HepG2 (cell line): ENCODE data around the gene SOX12. TPM values are rescaled to one million over a fixed set of nuclear protein-coding genes. Genes with fewer than 3 reads are reported as not detected.
A peak's percentile ranks its signal among the peaks of the same experiment; 100 is the strongest.

Experiments used
- MAF1 ChIP-seq: sonication (generic); formaldehyde crosslinking; IDR thresholded peaks from 2 replicates; pipeline ENCODE4 v1.5.0; 2020; ENCODE audit warnings: missing genetic modification reagents, borderline replicate concordance
- MIER2 ChIP-seq: IDR thresholded peaks from 2 replicates; pipeline ENCODE4 v1.6.1; 2016; ENCODE audit warnings: missing biosample characterization, missing genetic modification reagents
- NR2F1 ChIP-seq, 2 experiments: fragments of 450-650 bp in 1 of 2; formaldehyde crosslinking in 1 of 2; IDR thresholded peaks; 2 replicates each; pipeline versions ENCODE4 v1.5.0 to v1.6.1; 2016 to 2020; ENCODE audit warnings: mild to moderate bottlenecking in 1 of 2, missing compliant biosample characterization in 1 of 2, missing genetic modification reagents in 1 of 2, moderate library complexity in 1 of 2
- PCBP1 ChIP-seq: fragments of 200-400 bp; formaldehyde crosslinking; IDR thresholded peaks from 2 replicates; pipeline ENCODE4 v1.6.1; 2017; ENCODE audit warnings: mild to moderate bottlenecking, low read depth, low read length, borderline replicate concordance
- SOX13 ChIP-seq, 3 experiments: fragments of 450-650 bp in 1 of 3; sonication (generic) in 1 of 3; formaldehyde crosslinking in 1 of 3; IDR thresholded peaks in 2 of 3; conservative IDR thresholded peaks in 1 of 3; 2 replicates each; pipeline versions ENCODE4 v1.5.0 to v1.6.1; 2016 to 2020; ENCODE audit warnings: antibody characterized with exemption in 1 of 3, mild to moderate bottlenecking in 1 of 3, missing compliant biosample characterization in 1 of 3, missing genetic modification reagents in 1 of 3, moderate library complexity in 1 of 3
- SP5 ChIP-seq: IDR thresholded peaks from 2 replicates; pipeline ENCODE4 v1.6.1; 2016; ENCODE audit warnings: low read depth, borderline replicate concordance
- YEATS4 ChIP-seq: sonication (generic); formaldehyde crosslinking; IDR thresholded peaks from 2 replicates; pipeline ENCODE4 v1.4.0; 2020; ENCODE audit warnings: missing genetic modification reagents, borderline replicate concordance
- ZNF282 ChIP-seq: fragments of 450-650 bp; IDR thresholded peaks from 2 replicates; pipeline ENCODE4 v1.6.1; 2018; ENCODE audit not compliant: partially characterized antibody
- ZNF354B ChIP-seq: sonication (generic); formaldehyde crosslinking; IDR thresholded peaks from 2 replicates; pipeline ENCODE4 v1.8.0; 2022; ENCODE audit warnings: mild to moderate bottlenecking, missing genetic modification reagents
- ZNF614 ChIP-seq: IDR thresholded peaks from 2 replicates; pipeline ENCODE4 v1.6.1; 2018; ENCODE audit warnings: missing biosample characterization, missing genetic modification reagents, inconsistent platforms, borderline replicate concordance
- polyA plus RNA-seq, 8 experiments: library from polyadenylated mRNA; depleted of rRNA in 3 of 8; stranded (reverse) in 7 of 8; unstranded in 1 of 8; fragments of >200 nt; fragmentation: Illumina TruSeq in 4 of 8; extraction: Trizol in 4 of 8; gene quantifications; 2 replicates each; pipeline versions ENCODE4 v1.2.1 to v1.2.3, GENCODE V29; 2011 to 2016; ENCODE audit warnings: low read depth in 4 of 8, missing spikeins in 1 of 8, mixed read lengths in 1 of 8; ENCODE audit not compliant: insufficient read depth in 1 of 8
- total RNA-seq, 5 experiments: library from RNA; depleted of rRNA; stranded (reverse); fragments of >200 nt; fragmentation: Illumina TruSeq; extraction: Trizol; gene quantifications; 2 replicates each; pipeline ENCODE4 v1.2.3, GENCODE V29; 2016; ENCODE audit warnings: low read depth in 1 of 5
- TF ChIP-seq, protein P1 (sequence below): sonication (generic); formaldehyde crosslinking; IDR thresholded peaks from 2 replicates; pipeline ENCODE4 v1.4.0; 2020; ENCODE audit warnings: low read depth, missing genetic modification reagents
- TF ChIP-seq, protein P2 (sequence below): sonication (generic); formaldehyde crosslinking; conservative IDR thresholded peaks from 2 replicates; pipeline ENCODE4 v1.5.0; 2020; ENCODE audit warnings: missing genetic modification reagents
- TF ChIP-seq, protein P3 (sequence below): sonication (generic); formaldehyde crosslinking; IDR thresholded peaks from 2 replicates; pipeline ENCODE4 v1.8.0; 2022; ENCODE audit warnings: missing genetic modification reagents, mild to moderate bottlenecking, inconsistent platforms, borderline replicate concordance
- TF ChIP-seq, protein P4 (sequence below): sonication (generic); formaldehyde crosslinking; IDR thresholded peaks from 2 replicates; pipeline ENCODE4 v1.4.0; 2020; ENCODE audit warnings: mild to moderate bottlenecking, missing genetic modification reagents

The SOX12 gene
- total and polyA plus RNA-seq, 2 of the 13 experiments (the other 11 are each of a cell fraction or from before 2014, with no cell fraction given), result 10.0 to 18.7 TPM

DNA sequence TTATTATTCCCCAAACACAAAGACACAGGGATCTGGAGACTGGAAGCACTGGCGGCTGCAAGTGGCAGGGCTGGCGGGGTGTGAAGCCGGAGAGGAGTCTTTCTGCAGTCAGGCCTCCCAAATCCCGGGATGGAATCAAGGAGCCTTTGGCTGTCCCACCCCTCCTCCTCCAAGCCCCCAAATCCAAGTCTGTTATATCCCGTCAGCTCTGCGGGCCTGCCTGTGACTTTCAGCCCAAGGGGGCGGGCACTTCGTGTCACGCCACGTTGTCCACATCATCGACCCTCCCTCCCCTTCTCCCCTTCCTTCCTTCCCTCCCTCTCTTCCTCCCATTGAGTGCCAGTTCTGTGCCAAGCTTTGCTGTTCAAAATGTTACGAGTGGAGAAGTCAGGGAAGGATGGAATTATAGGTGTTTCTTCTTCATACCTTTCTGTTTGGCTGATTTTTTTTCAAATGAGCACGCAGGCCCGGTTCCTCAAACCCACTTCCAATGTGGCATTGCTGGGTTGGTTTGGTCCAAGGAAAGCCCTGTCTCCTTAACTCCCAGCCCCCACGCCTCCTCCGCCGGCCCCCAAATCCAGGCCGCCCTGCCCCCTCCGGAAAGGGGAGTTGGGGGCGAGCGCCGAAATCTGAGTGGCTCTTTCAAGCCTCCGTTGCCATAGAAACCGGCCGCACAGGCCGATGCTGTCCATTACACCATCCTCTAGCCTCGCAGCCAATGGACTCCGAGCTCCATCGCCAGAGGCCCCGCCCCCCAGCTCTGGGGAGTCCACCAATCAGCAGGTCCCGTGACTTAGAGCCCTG, 15.3 kb upstream of the SOX12 start (continued):
- TF ChIP-seq, protein P1, sequence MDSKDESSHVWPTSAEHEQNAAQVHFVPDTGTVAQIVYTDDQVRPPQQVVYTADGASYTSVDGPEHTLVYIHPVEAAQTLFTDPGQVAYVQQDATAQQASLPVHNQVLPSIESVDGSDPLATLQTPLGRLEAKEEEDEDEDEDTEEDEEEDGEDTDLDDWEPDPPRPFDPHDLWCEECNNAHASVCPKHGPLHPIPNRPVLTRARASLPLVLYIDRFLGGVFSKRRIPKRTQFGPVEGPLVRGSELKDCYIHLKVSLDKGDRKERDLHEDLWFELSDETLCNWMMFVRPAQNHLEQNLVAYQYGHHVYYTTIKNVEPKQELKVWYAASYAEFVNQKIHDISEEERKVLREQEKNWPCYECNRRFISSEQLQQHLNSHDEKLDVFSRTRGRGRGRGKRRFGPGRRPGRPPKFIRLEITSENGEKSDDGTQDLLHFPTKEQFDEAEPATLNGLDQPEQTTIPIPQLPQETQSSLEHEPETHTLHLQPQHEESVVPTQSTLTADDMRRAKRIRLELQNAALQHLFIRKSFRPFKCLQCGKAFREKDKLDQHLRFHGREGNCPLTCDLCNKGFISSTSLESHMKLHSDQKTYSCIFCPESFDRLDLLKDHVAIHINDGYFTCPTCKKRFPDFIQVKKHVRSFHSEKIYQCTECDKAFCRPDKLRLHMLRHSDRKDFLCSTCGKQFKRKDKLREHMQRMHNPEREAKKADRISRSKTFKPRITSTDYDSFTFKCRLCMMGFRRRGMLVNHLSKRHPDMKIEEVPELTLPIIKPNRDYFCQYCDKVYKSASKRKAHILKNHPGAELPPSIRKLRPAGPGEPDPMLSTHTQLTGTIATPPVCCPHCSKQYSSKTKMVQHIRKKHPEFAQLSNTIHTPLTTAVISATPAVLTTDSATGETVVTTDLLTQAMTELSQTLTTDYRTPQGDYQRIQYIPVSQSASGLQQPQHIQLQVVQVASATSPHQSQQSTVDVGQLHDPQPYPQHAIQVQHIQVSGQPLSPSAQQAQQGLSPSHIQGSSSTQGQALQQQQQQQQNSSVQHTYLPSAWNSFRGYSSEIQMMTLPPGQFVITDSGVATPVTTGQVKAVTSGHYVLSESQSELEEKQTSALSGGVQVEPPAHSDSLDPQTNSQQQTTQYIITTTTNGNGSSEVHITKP (CRISPR knock-in tag), result peak; percentile 33; the same call in 1 of the 2 replicates
- TF ChIP-seq ZNF282, result no peak
- TF ChIP-seq YEATS4 (CRISPR knock-in tag), result peak; percentile 68
- peak; percentile 94; the same call in 1 of the 2 replicates for TF ChIP-seq PCBP1
- TF ChIP-seq SOX13 (IDR thresholded peaks at IDR 0.05), result no peak
- 0 out of 4 replicates have a peak, but pooled peaks have one; percentile 10 to 48 for TF ChIP-seq SOX13 (CRISPR knock-in tag; conservative IDR thresholded peaks at IDR 0.05 in 1 of 2, IDR thresholded peaks at IDR 0.05 in 1 of 2)
- peak; percentile 60; the same call in 1 of the 2 replicates for TF ChIP-seq ZNF354B
- TF ChIP-seq, protein P2, sequence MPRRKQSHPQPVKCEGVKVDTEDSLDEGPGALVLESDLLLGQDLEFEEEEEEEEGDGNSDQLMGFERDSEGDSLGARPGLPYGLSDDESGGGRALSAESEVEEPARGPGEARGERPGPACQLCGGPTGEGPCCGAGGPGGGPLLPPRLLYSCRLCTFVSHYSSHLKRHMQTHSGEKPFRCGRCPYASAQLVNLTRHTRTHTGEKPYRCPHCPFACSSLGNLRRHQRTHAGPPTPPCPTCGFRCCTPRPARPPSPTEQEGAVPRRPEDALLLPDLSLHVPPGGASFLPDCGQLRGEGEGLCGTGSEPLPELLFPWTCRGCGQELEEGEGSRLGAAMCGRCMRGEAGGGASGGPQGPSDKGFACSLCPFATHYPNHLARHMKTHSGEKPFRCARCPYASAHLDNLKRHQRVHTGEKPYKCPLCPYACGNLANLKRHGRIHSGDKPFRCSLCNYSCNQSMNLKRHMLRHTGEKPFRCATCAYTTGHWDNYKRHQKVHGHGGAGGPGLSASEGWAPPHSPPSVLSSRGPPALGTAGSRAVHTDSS, result no peak
- TF ChIP-seq NR2F1 (CRISPR knock-in tag; IDR thresholded peaks at IDR 0.05), result 0 out of 4 replicates have a peak, but pooled peaks of 1 of the 2 experiments have one; percentile 23
- no peak for TF ChIP-seq MAF1 (CRISPR knock-in tag)
- TF ChIP-seq, protein P3, sequence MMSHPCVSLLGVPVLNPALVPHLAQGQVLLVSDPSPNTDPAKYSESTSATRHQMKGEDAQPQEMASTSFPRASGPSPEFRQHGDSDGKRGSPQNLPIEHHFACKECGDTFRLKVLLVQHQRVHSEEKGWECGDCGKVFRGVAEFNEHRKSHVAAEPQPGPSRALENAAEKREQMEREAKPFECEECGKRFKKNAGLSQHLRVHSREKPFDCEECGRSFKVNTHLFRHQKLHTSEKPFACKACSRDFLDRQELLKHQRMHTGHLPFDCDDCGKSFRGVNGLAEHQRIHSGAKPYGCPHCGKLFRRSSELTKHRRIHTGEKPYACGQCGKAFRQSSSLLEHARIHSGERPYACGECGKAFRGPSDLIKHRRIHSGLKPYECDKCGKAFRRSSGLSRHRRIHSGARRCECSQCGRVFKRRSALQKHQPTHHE (CRISPR knock-in tag), result 0 out of 2 replicates have a peak, but pooled peaks have one; percentile 42
- TF ChIP-seq, protein P4, sequence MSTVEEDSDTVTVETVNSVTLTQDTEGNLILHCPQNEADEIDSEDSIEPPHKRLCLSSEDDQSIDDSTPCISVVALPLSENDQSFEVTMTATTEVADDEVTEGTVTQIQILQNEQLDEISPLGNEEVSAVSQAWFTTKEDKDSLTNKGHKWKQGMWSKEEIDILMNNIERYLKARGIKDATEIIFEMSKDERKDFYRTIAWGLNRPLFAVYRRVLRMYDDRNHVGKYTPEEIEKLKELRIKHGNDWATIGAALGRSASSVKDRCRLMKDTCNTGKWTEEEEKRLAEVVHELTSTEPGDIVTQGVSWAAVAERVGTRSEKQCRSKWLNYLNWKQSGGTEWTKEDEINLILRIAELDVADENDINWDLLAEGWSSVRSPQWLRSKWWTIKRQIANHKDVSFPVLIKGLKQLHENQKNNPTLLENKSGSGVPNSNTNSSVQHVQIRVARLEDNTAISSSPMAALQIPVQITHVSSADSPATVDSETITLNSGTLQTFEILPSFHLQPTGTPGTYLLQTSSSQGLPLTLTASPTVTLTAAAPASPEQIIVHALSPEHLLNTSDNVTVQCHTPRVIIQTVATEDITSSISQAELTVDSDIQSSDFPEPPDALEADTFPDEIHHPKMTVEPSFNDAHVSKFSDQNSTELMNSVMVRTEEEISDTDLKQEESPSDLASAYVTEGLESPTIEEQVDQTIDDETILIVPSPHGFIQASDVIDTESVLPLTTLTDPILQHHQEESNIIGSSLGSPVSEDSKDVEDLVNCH, result 0 out of 2 replicates have a peak, but pooled peaks have one; percentile 68
- TF ChIP-seq ZNF614, result peak; percentile 53; the same call in 1 of the 2 replicates
- peak; percentile 78; the same call in 1 of the 2 replicates for TF ChIP-seq SP5 (CRISPR knock-in tag)
- peak; percentile 24; the same call in 1 of the 2 replicates for TF ChIP-seq MIER2 (CRISPR knock-in tag)
